ENCODE measurements around the gene LDLRAP1. TPM values are rescaled to one million over a fixed set of nuclear protein-coding genes. Genes with fewer than 3 reads are reported as not detected.
"Not testable (repeated sequence)": the region's sequence is repeated elsewhere in the genome, so short reads cannot be mapped to it uniquely, and the experiment has no call there.

The LDLRAP1 gene
- total RNA-seq, 1 experiment from 2014 or later: 10.4 TPM

DNA sequence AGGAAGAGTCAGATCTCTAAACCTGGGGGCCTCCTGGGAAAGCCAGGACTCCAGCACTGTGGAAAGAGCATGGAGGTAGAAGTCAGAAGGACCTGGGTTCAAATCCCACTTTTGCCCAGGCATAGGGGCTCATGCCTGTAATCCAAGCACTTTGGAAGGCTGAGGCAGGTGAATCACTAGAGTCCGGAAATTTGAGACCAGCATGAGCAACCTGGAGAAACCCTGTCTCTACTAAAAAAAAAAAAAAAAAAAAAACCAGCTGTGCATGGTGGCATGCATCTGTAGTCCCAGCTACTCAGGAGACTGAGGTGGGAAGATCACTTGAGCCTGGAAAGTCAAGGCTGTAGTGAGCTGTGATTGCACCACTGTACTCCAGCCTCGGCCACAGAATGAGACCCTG, 31.8 kb downstream of the LDLRAP1 start:
- no peaks in the 10 kb centered on the region for H3K27me3 ChIP-seq (replicated peaks)
- no peaks in the 10 kb centered on the region for H3K36me3 ChIP-seq
- no peak overlapping the region for H3K27ac ChIP-seq
- no peaks in the 10 kb centered on the region for H3K9me3 ChIP-seq (replicated peaks)
- no peak overlapping the region for H3K4me3 ChIP-seq
- no peak for DNase-seq (ENCODE audit: low read depth in 1 of 2, low spot score in 2 of 2)
- H3K4me1 ChIP-seq (replicated peaks): no peaks in the 10 kb centered on the region; the same call in 1 of the 2 replicates

- Histone ChIP-seq H3K27ac (no peak overlapping the region), H3K36me3 (no peaks in the 10 kb centered on the region), H3K4me1 (replicated peaks) (no peaks in the 10 kb centered on the region), H3K9me3 (replicated peaks) (no peaks in the 10 kb centered on the region), H3K27me3 (replicated peaks) (no peaks in the 10 kb centered on the region), H3K4me3 (no peak overlapping the region)
- DNase-seq (ENCODE audit: low read depth in 1 of 2, low spot score in 2 of 2): no peak
Observed at GRCh38 chr1:25576459-25577133, 33.2 kb downstream of the LDLRAP1 start.

- Histone ChIP-seq H3K27ac (no peak overlapping the region), H3K27me3 (replicated peaks) (no peaks in the 10 kb centered on the region), H3K9me3 (replicated peaks) (no peaks in the 10 kb centered on the region), H3K4me3 (no peak overlapping the region), H3K36me3 (no peaks in the 10 kb centered on the region), H3K4me1 (replicated peaks) (no peaks in the 10 kb centered on the region)
- DNase-seq (ENCODE audit: low read depth in 1 of 2, low spot score in 2 of 2): no peak
Observed at GRCh38 chr1:25577134-25577920, 33.9 kb downstream of the LDLRAP1 start.

GRCh38 chr1:25579292-25580252, 36.2 kb downstream of the LDLRAP1 start:
- no peaks in the 10 kb centered on the region for H3K36me3 ChIP-seq
- no peak overlapping the region for H3K4me3 ChIP-seq
- no peaks in the 10 kb centered on the region for H3K9me3 ChIP-seq (replicated peaks)
- H3K27ac ChIP-seq: no peak overlapping the region
- H3K27me3 ChIP-seq (replicated peaks): no peaks in the 10 kb centered on the region
- DNase-seq (ENCODE audit: low read depth in 1 of 2, low spot score in 2 of 2): no peak
- H3K4me1 ChIP-seq (replicated peaks): no peaks in the 10 kb centered on the region

DNA sequence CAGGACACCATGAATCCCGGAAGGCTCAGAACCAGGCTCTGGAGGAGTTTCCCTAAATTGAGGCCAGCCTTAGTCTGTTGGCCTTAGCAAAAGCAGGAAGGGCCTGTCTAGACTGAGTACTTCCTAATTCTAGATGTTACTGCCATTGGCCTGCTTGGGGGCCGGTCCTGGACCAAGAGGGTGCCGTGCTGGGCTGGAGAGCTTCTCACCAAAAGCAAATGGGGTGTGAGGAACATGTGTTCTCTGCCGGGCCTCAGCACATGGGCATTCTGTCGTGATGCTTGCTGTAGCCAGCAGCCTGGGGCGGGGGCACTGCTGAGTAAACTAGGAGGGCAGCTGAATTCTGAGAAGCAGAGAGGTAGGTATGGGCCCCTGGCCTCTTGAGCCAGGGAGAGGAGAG, 37.5 kb downstream of the LDLRAP1 start:
- no peaks in the 10 kb centered on the region for H3K36me3 ChIP-seq
- no peak overlapping the region for H3K4me3 ChIP-seq
- H3K27ac ChIP-seq: no peak overlapping the region
- no peaks in the 10 kb centered on the region for H3K9me3 ChIP-seq (replicated peaks)
- no peak for DNase-seq (ENCODE audit: low read depth in 1 of 2, low spot score in 2 of 2)
- no peaks in the 10 kb centered on the region for H3K4me1 ChIP-seq (replicated peaks)
- H3K27me3 ChIP-seq (replicated peaks): no peaks in the 10 kb centered on the region

GRCh38 chr1:25581764-25582163, 38.4 kb downstream of the LDLRAP1 start:
- Histone ChIP-seq H3K4me3 (no peak overlapping the region), H3K36me3 (no peaks in the 10 kb centered on the region), H3K4me1 (replicated peaks) (no peaks in the 10 kb centered on the region), H3K27me3 (replicated peaks) (no peaks in the 10 kb centered on the region), H3K9me3 (replicated peaks) (no peaks in the 10 kb centered on the region), H3K27ac (no peak overlapping the region)
- DNase-seq (ENCODE audit: low read depth in 1 of 2, low spot score in 2 of 2): no peak

GRCh38 chr1:25583519-25584370, 40.3 kb downstream of the LDLRAP1 start:
- H3K27me3 ChIP-seq (replicated peaks): no peaks in the 10 kb centered on the region
- no peak overlapping the region for H3K4me3 ChIP-seq
- no peak overlapping the region for H3K27ac ChIP-seq
- H3K36me3 ChIP-seq: no peaks in the 10 kb centered on the region
- no peaks in the 10 kb centered on the region for H3K9me3 ChIP-seq (replicated peaks)
- no peaks in the 10 kb centered on the region for H3K4me1 ChIP-seq (replicated peaks)
- no peak for DNase-seq (ENCODE audit: low read depth in 1 of 2, low spot score in 2 of 2)

DNA sequence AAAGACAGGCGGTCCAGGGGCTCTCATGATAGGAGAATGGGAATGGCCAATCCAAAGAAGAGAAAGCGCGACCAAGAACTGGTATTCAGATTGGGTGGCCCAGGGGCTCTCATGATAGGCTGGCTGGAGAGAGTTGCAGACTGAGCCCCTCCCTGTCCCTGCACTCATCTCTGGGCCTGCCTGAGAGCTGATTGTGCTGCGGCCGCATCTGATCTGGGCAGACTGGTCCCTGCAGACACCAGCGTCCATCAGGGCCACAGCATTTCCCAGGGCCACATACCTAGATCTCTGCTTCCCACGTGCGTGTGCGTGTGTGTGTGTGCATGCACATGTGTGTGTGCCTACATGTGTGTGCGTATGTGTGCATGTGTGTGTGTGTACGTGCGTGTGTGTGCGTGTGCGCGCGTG, 42.8 kb downstream of the LDLRAP1 start:
- Histone ChIP-seq H3K36me3 (no peaks in the 10 kb centered on the region), H3K27me3 (replicated peaks) (no peaks in the 10 kb centered on the region), H3K4me1 (replicated peaks) (no peaks in the 10 kb centered on the region)

GRCh38 chr1:25587290-25587689, 43.9 kb downstream of the LDLRAP1 start:
- DNase-seq (ENCODE audit: low read depth in 1 of 2, low spot score in 2 of 2): no peak
- Histone ChIP-seq H3K27ac (no peak overlapping the region), H3K4me1 (replicated peaks) (no peaks in the 10 kb centered on the region), H3K27me3 (replicated peaks) (no peaks in the 10 kb centered on the region), H3K9me3 (replicated peaks) (no peaks in the 10 kb centered on the region), H3K4me3 (no peak overlapping the region), H3K36me3 (no peaks in the 10 kb centered on the region)

More for the DNA sequence above, 42.8 kb downstream of the LDLRAP1 start:
- no peak overlapping the region for H3K27ac ChIP-seq
- no peak overlapping the region for H3K4me3 ChIP-seq
- no peaks in the 10 kb centered on the region for H3K9me3 ChIP-seq (replicated peaks)
- DNase-seq (ENCODE audit: low read depth in 1 of 2, low spot score in 2 of 2): no peak

- H3K4me1 ChIP-seq (replicated peaks); H3K27ac ChIP-seq; H3K9me3 ChIP-seq (replicated peaks); DNase-seq (ENCODE audit: low read depth in 1 of 2, low spot score in 2 of 2); H3K4me3 ChIP-seq; H3K36me3 ChIP-seq; H3K27me3 ChIP-seq (replicated peaks): not testable (repeated sequence)
Observed at GRCh38 chr1:25588224-25588623, 44.8 kb downstream of the LDLRAP1 start.

DNA sequence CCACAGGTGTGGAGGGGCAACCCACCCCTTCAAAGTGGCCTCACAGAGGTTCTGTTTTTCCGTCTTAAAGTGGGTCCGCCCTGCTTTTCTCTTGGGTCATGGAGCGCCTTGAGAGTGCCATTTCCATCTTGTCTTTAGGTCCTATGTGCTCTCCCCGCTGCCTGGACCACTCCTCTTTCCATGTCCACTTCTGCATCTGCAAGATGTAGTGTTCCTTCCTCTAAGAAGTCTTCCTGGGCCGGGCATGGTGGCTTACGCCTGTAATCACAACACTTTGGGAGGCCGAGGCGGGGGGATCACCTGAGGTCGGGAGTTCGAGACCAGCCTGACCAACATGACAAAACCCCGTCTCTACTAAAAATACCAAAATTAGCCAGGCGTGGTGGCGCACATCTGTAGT, 45.4 kb downstream of the LDLRAP1 start:
- H3K36me3 ChIP-seq; H3K9me3 ChIP-seq (replicated peaks); DNase-seq (ENCODE audit: low read depth in 1 of 2, low spot score in 2 of 2); H3K4me1 ChIP-seq (replicated peaks); H3K27me3 ChIP-seq (replicated peaks); H3K4me3 ChIP-seq; H3K27ac ChIP-seq: not testable (repeated sequence)

- no peak for DNase-seq (ENCODE audit: low read depth in 1 of 2, low spot score in 2 of 2)
- no peak overlapping the region for H3K27ac ChIP-seq
- H3K36me3 ChIP-seq: no peaks in the 10 kb centered on the region
- no peaks in the 10 kb centered on the region for H3K9me3 ChIP-seq (replicated peaks)
- H3K4me1 ChIP-seq (replicated peaks): no peaks in the 10 kb centered on the region
- no peaks in the 10 kb centered on the region for H3K27me3 ChIP-seq (replicated peaks)
- no peak overlapping the region for H3K4me3 ChIP-seq
Observed at GRCh38 chr1:25590096-25590824, 46.9 kb downstream of the LDLRAP1 start.
